DMS 273 (cell line): ENCODE data around the gene CCDC137.

Source experiments
- DNase-seq: peaks from one replicate; lab custom pipeline; 2025; ENCODE audit not compliant: unreplicated experiment; lab: John Stamatoyannopoulos, UW

CCDC137 gene

DNA sequence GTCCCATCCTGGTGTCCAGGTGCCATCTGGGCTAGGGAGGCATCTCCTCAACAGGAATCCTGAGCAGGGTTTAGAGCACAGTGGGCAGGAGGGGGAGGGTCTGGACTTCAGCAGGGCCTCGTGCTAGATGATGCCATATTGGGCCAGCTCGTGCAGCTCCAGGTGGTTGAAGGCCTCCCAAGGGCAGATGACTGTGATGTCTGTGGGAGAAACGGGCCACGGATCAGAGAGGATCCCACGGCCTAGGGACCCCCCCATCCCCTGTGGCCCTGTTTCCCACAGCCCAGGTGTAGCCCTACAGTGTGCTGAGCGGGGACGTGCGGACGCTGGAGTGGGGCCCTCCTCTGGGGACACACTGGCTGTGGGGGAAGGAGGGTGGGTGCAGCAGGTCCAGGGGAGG, 15.6 kb upstream of the CCDC137 start:
- DNase-seq = peak; percentile 28

DNA sequence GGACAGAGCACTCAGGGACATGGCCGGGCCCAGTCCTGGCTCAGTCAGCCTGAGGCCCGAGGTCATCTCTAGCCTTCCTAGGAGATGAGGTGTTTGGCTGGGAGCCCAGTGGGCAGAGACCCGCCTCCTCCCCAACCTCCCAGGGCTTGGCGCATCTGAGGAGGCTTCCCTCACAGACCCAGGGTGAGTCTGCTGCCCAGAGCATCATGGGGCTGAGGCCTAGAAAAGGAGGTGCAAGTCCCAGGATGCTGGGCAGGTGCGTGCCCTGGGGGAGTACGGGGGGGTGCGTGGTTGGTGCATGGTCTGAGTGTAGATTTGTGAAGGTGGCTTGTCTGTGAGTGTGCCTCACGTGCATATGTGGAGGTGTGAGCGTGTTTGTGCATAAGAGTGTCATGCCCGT, 14.8 kb upstream of the CCDC137 start:
- DNase-seq = peak; percentile 44

DNA sequence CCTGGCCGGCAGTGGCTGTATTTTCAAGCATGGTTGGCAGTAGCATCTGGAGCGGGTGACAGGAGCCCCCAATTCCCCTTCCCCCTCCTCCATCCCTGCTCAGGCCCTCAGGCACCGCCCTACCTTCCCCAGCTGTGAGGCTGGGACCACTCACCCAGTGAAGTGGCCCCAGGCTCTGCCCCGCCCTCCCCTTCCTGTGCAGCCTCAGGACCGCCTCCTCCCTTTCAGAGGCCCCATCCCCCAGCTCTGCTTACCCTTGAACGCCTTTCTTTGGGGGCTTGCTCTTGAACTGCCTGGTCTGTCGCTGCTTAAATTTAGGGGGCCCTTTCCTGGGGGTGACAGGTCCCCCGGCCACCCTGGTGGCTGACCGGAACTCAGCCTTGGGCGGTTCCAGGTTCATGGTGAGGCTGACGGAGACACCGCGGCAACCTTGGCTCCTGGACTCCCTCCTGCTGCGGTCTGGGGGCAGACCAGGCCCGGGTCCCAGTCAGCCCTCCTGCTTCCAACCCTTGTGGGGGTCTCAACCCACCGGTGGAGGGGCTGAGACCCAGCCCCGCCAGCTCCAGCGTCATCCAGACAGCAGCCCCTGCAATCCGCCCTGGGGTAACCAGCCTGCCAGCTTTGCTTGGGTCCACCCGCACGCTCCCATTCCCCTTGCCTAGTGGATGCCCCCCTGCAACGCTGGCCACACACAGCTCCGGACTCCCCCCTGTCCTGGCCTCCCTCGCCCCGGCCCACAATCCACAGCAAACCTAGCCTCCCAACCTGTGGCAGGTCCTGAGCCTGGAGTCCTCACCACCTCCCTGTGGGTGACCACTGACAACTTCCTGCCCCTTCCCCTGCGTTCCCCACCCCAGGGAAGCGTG, 13.4 kb upstream of the CCDC137 start:
- no peak for DNase-seq

DNA sequence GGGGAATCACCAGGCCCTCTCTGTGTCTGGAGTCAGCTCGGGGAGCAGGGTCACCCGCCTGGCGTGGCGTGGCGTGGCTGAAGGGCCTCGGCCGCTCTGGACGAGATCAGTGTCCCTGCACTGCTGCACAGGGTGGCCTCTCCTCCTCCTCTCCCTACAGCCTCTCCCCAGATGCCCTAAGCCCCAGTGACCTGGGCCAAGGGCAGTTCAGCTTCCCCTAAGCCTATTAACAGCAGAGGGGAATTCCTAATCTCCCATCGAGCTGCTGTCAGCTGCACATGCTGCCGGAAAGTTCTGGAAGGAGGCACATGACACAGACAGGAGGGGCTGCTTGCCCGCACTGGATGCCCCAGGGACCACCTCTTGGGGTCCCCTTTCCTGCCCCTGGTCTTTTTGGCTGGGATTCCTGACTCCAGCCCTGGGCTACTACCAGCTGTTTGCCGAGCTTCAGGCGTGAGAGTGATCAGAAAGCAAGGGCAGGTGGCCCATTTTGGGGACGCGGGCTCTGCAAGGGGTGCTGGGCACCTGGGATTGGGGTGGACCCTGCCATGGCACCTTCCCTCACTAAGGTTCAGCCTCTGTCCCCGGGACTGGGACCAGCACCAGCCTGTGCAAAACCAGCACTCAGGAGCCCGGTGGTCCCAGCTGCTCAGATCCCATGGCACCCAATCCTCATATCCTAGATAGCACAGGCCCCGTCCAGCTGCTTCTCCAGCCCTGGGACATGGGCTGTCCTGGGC, 11.0 kb upstream of the CCDC137 start:
- no peak for DNase-seq

DNA sequence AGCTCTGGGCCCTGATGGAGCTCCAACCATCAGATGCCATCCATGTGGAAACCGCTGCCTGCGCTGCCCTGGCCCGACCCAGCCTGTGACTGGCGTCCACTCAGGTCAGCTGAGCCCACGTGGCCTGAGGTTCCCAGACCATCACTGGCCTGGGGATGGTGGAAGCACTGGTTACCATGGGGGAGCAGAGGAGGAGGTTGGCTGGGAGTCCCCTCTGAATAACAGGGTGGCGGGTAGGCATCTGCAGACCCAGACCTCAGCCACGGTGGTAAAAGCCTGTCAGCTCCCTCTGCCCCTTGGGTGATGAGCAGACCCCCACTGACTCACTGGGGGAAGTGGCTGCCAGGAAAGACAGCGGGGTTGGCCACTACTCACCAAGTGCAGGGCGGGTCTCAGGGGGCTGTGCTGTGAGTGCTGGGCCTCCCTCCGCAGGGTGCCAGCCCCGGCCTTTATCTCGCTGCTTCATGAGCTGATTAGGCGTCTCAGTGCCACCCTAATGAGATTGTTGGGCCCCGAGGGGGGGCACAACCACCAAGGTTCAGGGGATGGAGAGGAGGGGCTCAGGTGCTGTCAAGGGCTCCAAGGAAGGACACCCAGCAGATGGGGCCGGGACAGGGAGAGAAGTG, 10.3 kb upstream of the CCDC137 start, which contains the start of gene PDE6G:
TSS of gene PDE6G (minus strand) at position 425 of the 626 bp plus-strand sequence. CDS start 3,237 bp downstream, outside the sequence.
- no peak for DNase-seq

DNA sequence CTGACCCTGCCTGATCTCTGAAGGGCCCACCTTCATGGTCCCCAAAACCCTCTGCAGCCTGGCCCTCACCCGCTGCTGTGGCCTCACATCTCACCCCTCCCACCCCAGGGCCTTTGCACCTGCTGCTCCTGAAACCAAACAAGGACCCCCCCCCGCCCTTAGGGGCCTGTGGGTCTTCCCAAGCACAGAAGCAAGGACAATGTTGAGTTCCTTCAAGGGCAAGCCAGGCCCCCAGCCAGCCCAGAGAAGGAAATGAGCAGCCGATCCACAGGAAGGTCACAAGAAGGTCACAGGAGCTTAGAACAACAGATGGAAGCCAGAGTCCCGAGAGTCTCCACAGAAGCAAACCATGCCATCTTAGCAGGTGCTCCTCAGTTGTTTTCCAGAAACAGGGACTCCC, 9.7 kb upstream of the CCDC137 start:
- DNase-seq = peak; percentile 51

DNA sequence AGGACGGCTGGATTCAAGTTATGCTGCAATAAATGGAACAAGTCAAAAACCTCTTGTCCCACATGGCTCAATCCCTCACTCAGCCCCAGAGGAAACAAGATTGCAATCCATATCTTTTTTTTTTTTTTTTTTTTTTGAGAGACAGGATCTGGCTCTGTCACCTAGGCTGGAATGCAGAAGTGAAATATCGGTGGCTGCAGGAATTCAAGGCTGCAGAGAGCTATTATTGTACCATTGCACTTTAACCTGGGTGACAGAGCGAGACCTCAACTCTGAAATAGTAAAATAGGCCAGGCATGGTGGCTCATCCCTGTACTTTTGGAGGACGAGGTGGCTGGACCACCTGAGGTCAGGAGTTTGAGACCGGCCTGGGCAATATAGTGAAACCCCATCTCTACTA, 7.5 kb upstream of the CCDC137 start:
- DNase-seq = no peak

DNA sequence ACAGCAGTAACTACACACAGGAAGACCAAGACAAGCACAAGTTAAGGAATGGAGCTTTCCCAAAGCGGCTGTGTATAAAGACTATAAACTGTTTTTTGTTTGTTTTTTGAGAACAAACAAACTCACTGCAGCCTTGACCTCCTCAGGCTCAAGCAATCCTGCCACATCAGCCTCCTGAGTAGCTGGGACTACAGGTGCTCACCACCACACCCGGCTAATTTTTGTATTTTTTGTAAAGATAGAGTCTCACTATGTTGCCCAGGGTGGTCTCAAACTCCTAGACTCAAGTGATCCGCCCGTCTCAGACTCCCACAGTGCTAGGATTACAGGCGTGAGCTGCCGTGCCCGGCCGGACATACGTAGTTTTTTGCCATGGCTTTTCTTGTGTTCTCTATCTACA, 6.1 kb upstream of the CCDC137 start:
- DNase-seq = no peak

DNA sequence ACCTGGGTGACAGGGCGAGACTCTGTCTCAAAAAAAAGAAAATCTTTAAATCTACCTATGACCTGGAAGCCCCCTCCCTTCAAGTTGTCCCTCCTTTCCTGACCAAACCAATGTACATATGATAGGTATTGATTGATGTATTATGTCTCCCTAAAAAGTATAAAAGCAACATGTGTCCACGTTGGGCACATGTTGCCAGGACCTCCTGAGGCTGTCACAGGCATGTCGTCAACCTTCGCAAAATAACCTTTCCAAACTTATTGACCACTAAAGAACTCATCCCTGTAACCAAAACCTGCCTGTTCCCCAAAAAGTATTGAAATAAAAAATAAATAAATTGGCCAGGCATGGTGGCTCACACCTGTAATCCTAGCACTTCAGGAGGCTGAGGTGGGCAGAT, 4.5 kb upstream of the CCDC137 start:
- DNase-seq = no peak

DNA sequence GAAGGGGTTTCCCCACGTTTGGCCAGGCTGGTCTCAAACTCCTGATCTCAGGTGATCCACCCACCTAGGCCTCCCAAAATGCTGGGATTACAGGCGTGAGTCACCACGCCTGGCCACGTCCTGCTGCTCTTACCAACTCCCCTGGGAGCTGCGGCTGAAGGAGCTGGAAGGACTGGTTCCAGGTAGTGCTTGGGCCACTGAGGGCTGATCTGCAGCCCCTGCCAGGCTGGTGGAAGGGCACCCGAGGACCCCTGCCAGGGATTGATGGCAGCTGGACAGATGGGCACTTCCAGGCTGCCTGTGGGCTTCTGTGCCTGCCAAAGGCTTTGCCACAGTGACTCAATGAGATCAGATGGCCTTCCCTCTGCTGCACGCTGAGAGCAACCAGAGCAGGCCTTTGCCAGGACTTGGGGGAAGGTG, 2.5 kb upstream of the CCDC137 start:
- DNase-seq = no peak

DNA sequence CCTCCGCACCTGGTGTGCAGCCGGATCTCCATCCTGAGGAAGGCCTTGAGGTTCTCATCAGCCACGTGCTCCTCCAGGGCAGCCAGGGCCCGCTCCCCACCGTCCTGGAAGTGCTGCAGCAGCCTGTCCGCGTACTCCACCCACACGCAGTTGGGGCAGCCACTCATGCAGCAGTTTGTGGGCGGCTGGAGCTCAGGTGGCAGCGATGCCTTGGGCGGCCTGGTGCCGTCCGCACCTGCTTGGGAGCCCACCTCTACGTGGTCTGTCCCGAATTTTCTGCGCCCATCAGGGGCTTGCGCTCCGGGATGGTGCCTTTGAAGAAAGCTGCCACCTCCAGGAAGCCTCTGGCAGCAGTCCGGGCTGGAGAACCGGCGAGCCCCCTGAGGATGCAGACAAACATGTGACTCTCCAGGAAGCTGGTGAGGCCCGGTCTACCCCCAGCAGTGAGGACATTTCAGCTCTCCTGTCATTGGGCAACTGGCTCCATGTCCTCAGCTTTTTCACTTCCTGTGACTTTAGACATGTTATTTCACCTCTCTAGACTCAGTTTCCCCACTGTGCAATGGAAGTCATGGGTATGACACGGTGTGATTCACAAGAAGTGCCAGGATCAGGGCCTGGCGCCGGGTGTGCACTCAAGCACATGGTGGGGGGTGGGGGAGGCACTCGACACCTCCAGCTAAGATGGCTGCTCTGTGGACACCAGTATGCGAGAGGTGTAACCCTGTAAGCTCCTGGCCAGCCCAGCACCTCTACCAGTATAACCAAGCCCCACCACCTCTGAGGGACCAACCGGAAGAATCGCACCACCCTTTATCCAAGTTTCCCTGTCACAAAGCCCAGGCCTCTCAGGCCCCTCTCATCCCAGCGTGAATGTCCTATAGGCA, 1.1 kb upstream of the CCDC137 start:
- DNase-seq = peak; percentile 64

DNA sequence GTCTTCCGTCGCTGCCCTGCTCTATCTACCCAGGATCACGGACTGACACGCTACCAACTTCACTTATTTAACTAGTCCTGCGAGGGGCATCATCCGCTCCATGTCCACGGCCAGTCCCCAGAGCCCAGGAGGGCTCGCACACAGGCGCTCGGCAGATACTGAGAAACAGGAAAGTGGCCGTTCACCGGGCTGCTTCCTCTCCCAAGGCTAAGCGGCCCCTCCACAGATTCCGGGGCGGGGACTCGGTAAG, 520 bp upstream of the CCDC137 start:
- DNase-seq = peak; percentile 80

DNA sequence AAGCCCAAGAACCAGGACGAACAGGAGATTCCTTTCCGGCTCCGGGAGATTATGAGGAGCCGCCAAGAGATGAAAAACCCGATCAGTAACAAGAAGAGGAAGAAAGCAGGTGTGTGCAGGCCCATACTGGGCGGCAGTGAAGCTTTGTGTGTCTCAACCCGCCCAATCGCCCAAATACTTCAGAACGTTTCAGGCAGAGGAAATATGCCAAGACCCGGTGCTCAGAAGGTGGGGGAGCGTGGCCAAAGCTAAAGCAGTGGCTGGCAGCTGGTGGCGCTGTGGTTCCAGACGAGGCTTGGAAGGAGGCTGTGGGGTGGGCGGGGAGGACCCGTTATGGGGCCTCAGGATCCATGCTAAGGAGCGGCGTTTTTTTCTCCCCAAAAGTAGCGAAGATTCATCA, 1.2 kb downstream of the CCDC137 start:
- DNase-seq = peak; percentile 54

DNA sequence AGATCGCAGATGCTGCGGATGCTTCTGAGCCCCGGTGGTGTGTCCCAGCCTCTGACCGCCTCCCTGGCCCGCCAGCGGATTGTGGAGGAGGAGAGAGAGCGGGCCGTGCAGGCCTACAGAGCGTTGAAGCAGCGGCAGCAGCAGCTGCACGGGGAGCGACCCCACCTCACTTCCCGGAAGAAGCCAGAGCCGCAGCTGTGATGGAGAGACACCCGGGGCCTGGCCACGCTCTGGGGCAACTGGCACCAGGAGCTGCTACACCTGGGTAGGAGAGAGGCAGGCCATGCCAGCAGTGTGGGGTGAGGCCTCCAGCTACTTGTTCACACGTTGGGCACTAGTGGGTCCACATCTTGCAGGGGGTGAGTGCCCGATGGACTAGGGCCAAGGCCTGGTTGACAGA, 6.0 kb downstream of the CCDC137 start:
- DNase-seq = no peak

DNA sequence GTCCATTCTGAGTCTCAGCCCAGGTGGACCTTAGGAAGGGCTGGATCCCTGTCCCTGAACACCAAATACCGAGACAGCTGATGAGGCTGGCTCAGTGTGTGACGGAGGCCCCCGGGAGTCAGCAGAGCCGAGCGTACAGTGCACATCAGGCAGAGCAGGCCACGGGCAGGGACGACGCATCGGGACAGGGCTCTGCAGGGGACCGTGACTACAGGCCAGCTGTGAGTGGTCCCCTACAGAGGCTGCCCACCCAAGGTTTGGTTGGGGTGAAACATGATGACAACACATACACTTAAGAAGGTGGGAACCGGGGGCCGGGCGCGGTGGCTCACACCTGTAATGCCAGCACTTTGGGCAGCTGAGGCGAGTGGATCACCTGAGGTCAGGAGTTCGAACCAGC, 6.4 kb downstream of the CCDC137 start:
- no peak for DNase-seq

DNA sequence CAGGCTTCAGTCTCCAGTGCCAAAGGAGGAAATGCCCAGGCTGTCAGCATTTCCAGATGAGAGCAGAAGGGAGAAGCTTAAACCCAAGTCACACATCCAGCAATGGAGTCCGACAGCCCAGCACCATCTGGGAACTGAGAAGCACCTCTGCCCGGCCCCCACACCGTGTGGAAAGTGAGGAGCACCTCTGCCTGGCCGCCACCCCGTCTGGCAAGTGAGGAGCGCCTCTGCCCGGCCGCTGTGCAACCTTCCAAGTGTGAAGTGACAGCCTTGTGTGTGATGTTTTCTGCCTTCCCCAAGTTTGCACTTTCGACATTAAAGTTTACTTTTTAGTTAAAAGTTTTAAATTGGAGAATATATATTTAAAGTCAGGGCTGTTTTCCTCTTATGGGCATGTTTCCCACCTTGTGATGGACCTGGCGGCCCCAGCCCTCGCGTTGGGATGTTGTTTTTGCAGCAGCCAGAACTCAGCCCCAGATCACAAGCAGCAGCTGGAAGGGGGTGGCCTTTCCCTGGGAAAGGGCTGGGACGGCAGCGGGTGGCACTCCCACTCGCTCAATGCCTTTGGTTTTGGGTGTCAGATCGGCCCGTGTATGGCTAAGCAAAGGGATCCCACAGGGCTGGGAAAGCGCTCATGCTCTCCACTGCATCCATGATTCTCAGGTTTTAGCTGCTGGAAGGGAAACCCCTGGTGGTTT, 7.2 kb downstream of the CCDC137 start:
- DNase-seq = peak; percentile 35

DNA sequence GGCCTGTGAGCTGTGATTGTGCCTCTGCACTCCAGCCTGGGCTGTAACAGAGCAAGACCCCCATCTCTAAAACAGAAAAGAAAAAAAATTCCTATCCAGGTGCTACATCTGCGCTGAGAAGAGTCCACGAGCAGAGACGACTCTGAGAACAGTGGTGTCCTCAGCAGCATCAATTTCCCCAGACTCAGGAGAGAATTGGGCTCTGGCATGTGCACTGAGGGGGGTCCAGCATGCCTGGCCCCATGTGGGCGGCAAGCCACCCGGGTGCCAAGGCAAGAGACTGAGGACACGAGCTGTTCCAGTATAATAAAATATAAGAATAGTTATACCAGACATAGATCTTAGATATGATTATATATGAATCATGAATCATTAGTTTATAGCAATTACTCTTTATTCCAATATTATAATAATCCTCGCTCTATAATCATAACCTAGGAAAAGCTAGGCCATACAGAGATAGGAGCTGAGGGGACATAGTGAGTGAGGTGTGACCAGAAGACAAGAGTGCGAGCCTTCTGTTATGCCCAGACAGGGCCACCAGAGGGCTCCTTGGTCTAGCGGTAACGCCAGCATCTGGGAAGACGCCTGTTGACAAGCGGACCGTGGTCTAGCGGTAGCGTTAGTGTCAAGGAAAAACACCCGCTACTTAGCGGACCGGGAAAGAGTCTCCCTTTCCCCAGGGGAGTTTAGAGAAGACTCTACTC, 9.1 kb downstream of the CCDC137 start:
- peak; percentile 63 for DNase-seq

DNA sequence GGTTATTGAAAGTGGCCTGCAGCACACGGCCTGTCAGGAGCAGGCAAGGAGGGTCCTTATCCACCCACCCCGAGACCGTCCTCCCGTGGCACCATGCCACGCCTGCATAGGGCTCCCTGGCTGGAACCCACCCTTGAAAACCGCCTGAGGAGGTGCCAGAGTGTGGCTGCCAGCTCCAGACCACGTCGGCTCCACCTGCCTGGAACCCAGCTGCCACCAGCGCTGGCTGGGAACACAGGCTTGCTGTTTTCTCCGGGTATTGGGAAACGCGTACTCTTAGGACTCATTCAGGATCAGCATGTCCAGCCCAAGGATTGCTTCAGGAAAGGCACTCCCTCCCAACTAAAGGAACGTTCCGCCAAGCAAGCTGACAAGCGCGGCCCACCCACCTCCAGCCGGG, 10.4 kb downstream of the CCDC137 start:
- peak; percentile 34 for DNase-seq

DNA sequence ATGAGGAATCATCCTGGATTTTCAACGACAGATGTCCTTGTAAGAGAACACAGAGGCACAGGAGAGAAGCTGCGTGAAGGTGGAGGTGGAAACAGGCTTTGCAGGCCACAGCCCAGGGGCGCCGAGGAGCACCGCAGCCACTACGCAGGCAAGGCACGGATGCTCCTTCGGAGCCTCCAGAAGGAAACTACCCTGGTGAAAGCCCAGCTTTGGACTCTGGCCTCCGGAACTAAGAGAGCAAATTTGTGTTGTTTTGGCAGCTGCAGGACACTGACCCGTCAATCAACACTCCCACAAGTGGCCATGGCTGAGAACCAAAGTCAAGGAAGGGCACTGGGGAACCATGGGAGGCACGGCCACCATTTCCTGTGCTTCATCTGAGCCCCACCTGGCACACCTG, 13.6 kb downstream of the CCDC137 start:
- DNase-seq = no peak

DNA sequence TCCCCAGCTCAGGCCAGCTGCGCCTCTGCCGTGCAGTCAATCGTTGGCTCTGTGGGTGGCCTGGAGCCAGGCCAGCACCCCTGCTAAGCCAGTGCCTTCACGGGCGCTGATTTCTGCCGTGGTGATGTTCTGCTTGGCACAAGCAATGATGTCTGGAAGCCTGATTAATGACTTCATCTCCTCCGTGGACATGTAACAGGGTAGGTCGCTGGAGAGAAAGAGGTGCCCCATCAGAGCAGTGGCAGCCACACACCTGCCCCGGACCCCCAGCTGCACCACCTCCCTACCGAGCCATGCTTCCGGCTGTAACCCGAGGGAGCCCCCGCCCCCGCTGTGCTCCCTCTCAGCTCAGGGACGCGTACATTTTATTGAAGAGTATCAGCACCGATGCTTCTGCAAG, 15.1 kb downstream of the CCDC137 start:
- peak; percentile 55 for DNase-seq
